ENCODE results near the gene LIMS2. TPM values are rescaled to one million over a fixed set of nuclear protein-coding genes. Genes with fewer than 3 reads are reported as not detected.
A peak's percentile ranks its signal among the peaks of the same experiment; 100 is the strongest.

The LIMS2 gene
- total and polyA plus RNA-seq, 2 experiments from 2014 or later, result 1.6 to 3.5 TPM

DNA sequence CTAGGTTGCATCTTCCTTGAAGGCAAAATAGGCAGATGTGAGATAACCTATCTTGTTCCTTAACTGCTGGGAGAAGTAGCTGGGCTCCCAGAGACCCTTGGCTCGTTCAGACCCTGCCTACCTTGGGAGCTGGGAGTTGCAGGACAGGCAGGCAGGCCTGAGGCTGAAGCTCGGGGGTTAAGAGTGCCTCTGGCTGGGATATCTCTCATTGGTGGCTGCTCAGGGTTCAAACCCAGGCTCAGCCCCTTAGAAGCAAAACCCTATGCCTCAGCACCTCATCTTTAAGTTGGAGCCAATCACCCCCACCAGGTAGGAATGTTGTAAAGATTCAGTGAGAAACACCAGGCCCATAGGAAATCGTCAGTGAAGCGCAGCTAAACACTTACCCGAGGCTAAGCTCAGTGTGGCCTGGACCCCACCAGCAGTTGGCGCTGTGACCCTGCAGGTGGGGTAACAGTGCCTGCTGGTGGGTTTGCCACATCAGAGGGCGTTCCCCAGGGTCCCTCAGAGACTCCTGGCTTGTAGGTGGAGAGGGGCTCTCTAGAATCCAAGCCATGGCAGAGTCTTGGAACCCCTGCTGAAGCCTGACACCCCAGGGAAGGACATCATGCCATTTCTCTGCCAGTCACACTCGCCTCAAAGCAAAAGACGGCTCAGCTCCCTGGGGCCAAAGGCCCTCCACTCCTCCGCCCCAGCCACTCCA, 84.0 kb downstream of the LIMS2 start:
- H2AFZ ChIP-seq, result peak overlapping the region; percentile 96
- Mint-ChIP-seq H3K9me3 (no peaks in the 10 kb centered on the region), H3K4me3 (no peak overlapping the region), H3K36me3 (ENCODE audit: low read depth) (no peaks in the 10 kb centered on the region), H3K27me3 (ENCODE audit: insufficient read depth, low read depth, poor library complexity) (no peaks in the 10 kb centered on the region), H3K4me1 (peaks cover 4% of the 10 kb centered on the region; the same call in 1 of the 3 replicates), H3K27ac (peak overlapping the region; percentile 59; the same call in 1 of the 2 replicates)
- TF ChIP-seq, protein P1, sequence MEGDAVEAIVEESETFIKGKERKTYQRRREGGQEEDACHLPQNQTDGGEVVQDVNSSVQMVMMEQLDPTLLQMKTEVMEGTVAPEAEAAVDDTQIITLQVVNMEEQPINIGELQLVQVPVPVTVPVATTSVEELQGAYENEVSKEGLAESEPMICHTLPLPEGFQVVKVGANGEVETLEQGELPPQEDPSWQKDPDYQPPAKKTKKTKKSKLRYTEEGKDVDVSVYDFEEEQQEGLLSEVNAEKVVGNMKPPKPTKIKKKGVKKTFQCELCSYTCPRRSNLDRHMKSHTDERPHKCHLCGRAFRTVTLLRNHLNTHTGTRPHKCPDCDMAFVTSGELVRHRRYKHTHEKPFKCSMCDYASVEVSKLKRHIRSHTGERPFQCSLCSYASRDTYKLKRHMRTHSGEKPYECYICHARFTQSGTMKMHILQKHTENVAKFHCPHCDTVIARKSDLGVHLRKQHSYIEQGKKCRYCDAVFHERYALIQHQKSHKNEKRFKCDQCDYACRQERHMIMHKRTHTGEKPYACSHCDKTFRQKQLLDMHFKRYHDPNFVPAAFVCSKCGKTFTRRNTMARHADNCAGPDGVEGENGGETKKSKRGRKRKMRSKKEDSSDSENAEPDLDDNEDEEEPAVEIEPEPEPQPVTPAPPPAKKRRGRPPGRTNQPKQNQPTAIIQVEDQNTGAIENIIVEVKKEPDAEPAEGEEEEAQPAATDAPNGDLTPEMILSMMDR (conservative IDR thresholded peaks at IDR 0.05; ENCODE audit: low read depth in 2 of 2), result peak; percentile 94 to 100
- TF ChIP-seq ZNF114 (CRISPR knock-in tag; IDR thresholded peaks at IDR 0.05) (no peak), CREB1 (CRISPR knock-in tag; IDR thresholded peaks at IDR 0.05; ENCODE audit: low read depth) (0 out of 2 replicates have a peak, but pooled peaks have one; percentile 28)
- TF ChIP-seq, protein P2, sequence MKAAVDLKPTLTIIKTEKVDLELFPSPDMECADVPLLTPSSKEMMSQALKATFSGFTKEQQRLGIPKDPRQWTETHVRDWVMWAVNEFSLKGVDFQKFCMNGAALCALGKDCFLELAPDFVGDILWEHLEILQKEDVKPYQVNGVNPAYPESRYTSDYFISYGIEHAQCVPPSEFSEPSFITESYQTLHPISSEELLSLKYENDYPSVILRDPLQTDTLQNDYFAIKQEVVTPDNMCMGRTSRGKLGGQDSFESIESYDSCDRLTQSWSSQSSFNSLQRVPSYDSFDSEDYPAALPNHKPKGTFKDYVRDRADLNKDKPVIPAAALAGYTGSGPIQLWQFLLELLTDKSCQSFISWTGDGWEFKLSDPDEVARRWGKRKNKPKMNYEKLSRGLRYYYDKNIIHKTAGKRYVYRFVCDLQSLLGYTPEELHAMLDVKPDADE (IDR thresholded peaks at IDR 0.05), result no peak
- no peaks in the 10 kb centered on the region for H3K27me3 ChIP-seq (ENCODE audit: insufficient read depth)
- no peaks in the 10 kb centered on the region for H3K4me1 ChIP-seq (ENCODE audit: insufficient read depth)
- no peaks in the 10 kb centered on the region for H3F3A ChIP-seq (replicated peaks; ENCODE audit: low read depth)
- no peaks in the 10 kb centered on the region for H3K36me3 ChIP-seq (ENCODE audit: insufficient read depth)
- H4K20me1 ChIP-seq (replicated peaks; ENCODE audit: insufficient read depth), result no peaks in the 10 kb centered on the region
- no peaks in the 10 kb centered on the region for H3K79me2 ChIP-seq (replicated peaks; ENCODE audit: insufficient read depth)
- ATAC-seq (peak; percentile 99), DNase-seq (ENCODE audit: low spot score) (peak; percentile 94)
- no peak overlapping the region for H3K4me3 ChIP-seq
- no peak overlapping the region for H3K4me2 ChIP-seq
- H3K9me2 ChIP-seq (ENCODE audit: insufficient read depth), result no peaks in the 10 kb centered on the region
- H3K27ac ChIP-seq (ENCODE audit: low read depth), result no peak overlapping the region

DNA sequence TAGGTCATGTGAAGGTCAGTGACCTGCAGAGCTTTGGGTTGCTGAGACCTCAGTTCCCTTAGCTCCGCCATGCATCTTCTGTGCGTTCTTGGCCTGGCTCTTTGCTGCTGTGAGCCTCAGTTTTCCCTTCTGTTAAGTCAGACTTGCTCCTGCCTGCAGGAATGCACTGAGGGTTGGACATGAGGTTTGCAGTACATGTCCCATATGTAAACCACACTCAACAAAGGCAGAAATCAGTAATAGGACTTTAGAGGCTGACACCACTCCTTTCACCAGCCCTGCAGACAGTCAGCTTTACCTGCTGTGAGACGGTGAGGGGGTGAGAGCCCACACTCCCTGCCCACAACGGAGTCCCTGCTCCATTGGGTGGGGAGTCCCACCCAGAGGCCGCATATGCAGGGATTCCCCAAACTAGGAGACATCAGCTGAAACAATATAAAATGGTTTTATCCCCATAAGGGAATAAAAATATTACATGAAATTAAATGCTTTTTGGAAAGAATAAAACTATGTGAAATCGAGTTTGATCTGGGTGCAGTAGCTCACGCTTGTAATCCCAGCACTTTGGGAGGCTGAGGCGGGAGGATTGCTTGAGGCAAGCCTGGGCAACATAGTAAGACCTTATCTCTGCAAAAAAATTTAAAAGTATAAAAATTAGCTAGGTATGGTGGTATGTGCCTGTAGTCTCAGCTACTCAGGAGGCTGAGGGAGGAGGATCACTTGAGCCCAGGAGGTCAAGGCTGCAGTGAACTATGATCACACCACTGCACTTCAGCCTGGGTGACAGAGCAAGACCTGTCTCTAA, 84.7 kb downstream of the LIMS2 start:
- TF ChIP-seq STAT1 (IDR thresholded peaks at IDR 0.05; ENCODE audit: unreplicated experiment) (no peak), ZNF331 (CRISPR knock-in tag; IDR thresholded peaks at IDR 0.05; ENCODE audit: low read depth) (no peak), POLR2AphosphoS5 (IDR thresholded peaks at IDR 0.05; ENCODE audit: low read depth) (no peak)
- H3K79me2 ChIP-seq (replicated peaks; ENCODE audit: insufficient read depth), result no peaks in the 10 kb centered on the region
- H3K36me3 Mint-ChIP-seq (ENCODE audit: low read depth), result no peaks in the 10 kb centered on the region
- H2AFZ ChIP-seq, result peak overlapping the region; percentile 83; the same call in 1 of the 2 replicates
- no peaks in the 10 kb centered on the region for H3K27me3 ChIP-seq (ENCODE audit: insufficient read depth)
- peaks cover 11% of the 10 kb centered on the region for H3K4me1 Mint-ChIP-seq
- H4K20me1 ChIP-seq (replicated peaks; ENCODE audit: insufficient read depth), result no peaks in the 10 kb centered on the region
- H3K4me3 ChIP-seq, result no peak overlapping the region
- no peaks in the 10 kb centered on the region for H3F3A ChIP-seq (replicated peaks; ENCODE audit: low read depth)
- H3K27ac Mint-ChIP-seq, result no peak overlapping the region
- H3K27me3 Mint-ChIP-seq (ENCODE audit: insufficient read depth, low read depth, poor library complexity), result no peaks in the 10 kb centered on the region
- DNase-seq (ENCODE audit: low spot score) (no peak), ATAC-seq (no peak)
- no peak overlapping the region for H3K27ac ChIP-seq (ENCODE audit: low read depth)
- H3K36me3 ChIP-seq (ENCODE audit: insufficient read depth), result no peaks in the 10 kb centered on the region
- no peak overlapping the region for H3K4me3 Mint-ChIP-seq
- no peaks in the 10 kb centered on the region for H3K9me3 Mint-ChIP-seq
- no peaks in the 10 kb centered on the region for H3K9me2 ChIP-seq (ENCODE audit: insufficient read depth)
- no peaks in the 10 kb centered on the region for H3K4me1 ChIP-seq (ENCODE audit: insufficient read depth)
- no peak overlapping the region for H3K4me2 ChIP-seq
